Kidney (tissue), 14 donors: ENCODE data around the gene UNKL. TPM values are rescaled to one million over a fixed set of nuclear protein-coding genes. Genes with fewer than 3 reads are reported as not detected.

ENCODE experiments used
- DNase-seq, 5 donors: peaks; one replicate each; pipeline ENCODE4 v3.0.0-alpha.2; 2013 to 2020
- FAIRE-seq: peaks from 2 replicates; lab custom pipeline; 2012; peaks lifted over from hg19 to GRCh38; lab: Jason Lieb, UNC
- H3K27ac ChIP-seq, 2 donors: one replicate each; pipeline ENCODE4 v1.7.0; 2013; ENCODE audit warnings: low read depth in 2 of 2, low read length in 2 of 2, inconsistent platforms in 1 of 2
- H3K27me3 ChIP-seq: one replicate; pipeline ENCODE4 v1.7.1; 2013; ENCODE audit warnings: low read length, inconsistent platforms; ENCODE audit not compliant: control insufficient read depth, insufficient read depth
- H3K36me3 ChIP-seq, 3 donors: one replicate each; pipeline versions ENCODE4 v1.7.0 to v1.7.1; 2013; ENCODE audit warnings: low read length in 3 of 3, control low read depth in 1 of 3, inconsistent platforms in 1 of 3; ENCODE audit not compliant: insufficient read depth in 3 of 3, control insufficient read depth in 2 of 3
- H3K4me1 ChIP-seq, 3 donors: one replicate each; pipeline versions ENCODE4 v1.7.0 to v1.7.1; 2013; ENCODE audit warnings: low read length in 3 of 3, inconsistent platforms in 1 of 3, low read depth in 1 of 3; ENCODE audit not compliant: control insufficient read depth in 2 of 3, insufficient read depth in 2 of 3
- H3K4me3 ChIP-seq, 3 donors: one replicate each; pipeline versions ENCODE4 v1.7.0 to v1.8.1; 2013; ENCODE audit warnings: low read length in 3 of 3, control low read depth in 1 of 3, inconsistent platforms in 1 of 3
- H3K9ac ChIP-seq, 3 donors: one replicate each; pipeline versions ENCODE4 v1.7.0 to v1.7.1; 2013; ENCODE audit warnings: low read length in 3 of 3, control low read depth in 1 of 3, inconsistent platforms in 1 of 3
- H3K9me3 ChIP-seq, 3 donors: one replicate each; pipeline versions ENCODE4 v1.7.0 to v1.7.1; 2013; ENCODE audit warnings: low read length in 3 of 3, control low read depth in 1 of 3, inconsistent platforms in 1 of 3; ENCODE audit not compliant: control insufficient read depth in 2 of 3, insufficient read depth in 1 of 3
- CTCF ChIP-seq: IDR thresholded peaks from 3 replicates; pipeline ENCODE4 v1.5.1; 2012; ENCODE audit warnings: mild to moderate bottlenecking, moderate library complexity, borderline replicate concordance; ENCODE audit not compliant: insufficient read depth; ENCODE audit errors: extremely low read depth
- intact Hi-C: fragments of 100-400 bp; cut with DNase I; formaldehyde crosslinking; loops from one replicate; pipeline ENCODE4 v1.11.1; 2022
- polyA plus RNA-seq: library from polyadenylated mRNA; stranded (reverse); fragments of 350-450 nt; fragmentation: Illumina TruSeq; extraction: RNeasy Lipid Tissue Mini Kit (QIAGEN cat#74804); gene quantifications from one replicate; pipeline ENCODE4 v1.2.3, GENCODE V29; 2014; ENCODE audit warnings: low read depth, low replicate concordance; ENCODE audit not compliant: insufficient read depth
- total RNA-seq: library from RNA; stranded (reverse); fragmentation: NEBNext Ultra II Directional; extraction: Animal tissue kit (Norgen Biotek cat#: 25700); gene quantifications from one replicate; pipeline ENCODE4 v1.2.1, GENCODE V29; 2021
- donor health status: control.
- donor health status: control.
- donor health status: control.
- donor health status: control.
- donor health status: control.
- donor health status: DM: yes; HTN: yes; CAD: no.
- donor health status: Normal renal cell carcinoma (clear cell type).

Gene UNKL
- total and polyA plus RNA-seq, 2 donors from 2014 or later = 5.5 to 26.0 TPM

DNA sequence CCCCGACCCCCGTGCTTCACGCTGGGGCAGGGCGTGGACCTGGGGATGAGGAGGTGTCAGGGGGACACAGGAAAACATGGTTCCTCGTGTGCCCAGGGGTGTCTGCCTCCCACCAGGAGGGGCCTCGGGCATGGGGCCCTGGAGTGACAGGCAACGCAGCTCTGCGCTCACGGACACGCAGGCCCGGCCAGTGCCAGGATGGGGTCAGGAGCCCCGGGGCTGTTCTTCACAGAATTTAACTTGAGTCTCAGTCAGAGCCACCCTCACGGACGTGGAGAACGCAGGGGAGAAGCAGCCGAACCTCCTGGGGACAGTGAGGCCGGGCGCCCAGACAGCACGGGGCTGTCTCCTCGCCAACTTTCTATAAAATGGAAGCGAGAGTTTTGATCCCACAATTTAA lies 16.7 kb downstream of the UNKL start:
- Histone ChIP-seq H3K27ac (no peak overlapping the region), H3K27me3 (no peaks in the 10 kb centered on the region), H3K9me3 (no peaks in the 10 kb centered on the region), H3K4me1 (no peaks in the 10 kb centered on the region), H3K9ac (no peak overlapping the region), H3K4me3 (no peak overlapping the region), H3K36me3 (peaks cover 2 to 22% (median 10%) of the 10 kb centered on the region in 3 donors)
- no peak for FAIRE-seq
- no peak for DNase-seq
- no peak for TF ChIP-seq CTCF
- intact Hi-C loops = no loop called here

DNA sequence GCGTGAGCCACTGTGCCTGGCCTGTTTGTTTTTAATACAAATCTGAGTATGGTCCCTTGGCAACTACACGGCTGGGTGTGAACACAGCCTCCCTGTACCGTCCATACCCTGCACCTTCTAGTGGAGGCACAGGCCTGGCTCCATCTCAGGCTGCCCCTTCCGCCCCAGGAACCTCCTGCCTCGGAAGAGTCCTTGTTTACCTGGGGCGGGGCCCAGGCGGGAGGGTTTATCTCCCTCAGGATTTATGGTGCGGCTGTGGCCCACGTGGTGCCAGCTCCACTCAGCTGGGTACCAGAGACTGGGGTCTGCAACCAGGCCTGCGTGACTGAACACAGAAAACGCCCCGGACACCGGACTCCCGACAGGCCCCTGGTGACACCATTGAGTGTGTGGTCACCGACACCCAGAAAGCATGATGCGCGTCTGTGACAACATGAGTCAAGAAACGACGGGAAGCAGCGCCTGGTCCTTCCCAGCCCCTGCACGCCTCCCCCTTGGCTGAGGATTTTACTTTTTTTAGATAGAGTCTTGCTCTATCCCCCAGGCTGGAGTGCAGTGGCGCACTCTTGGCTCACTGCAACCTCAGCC lies 19.0 kb downstream of the UNKL start:
- DNase-seq = no peak
- Histone ChIP-seq H3K4me3 (no peak overlapping the region), H3K9ac (no peak overlapping the region), H3K27me3 (no peaks in the 10 kb centered on the region), H3K9me3 (no peaks in the 10 kb centered on the region), H3K27ac (no peak overlapping the region), H3K4me1 (no peaks in the 10 kb centered on the region), H3K36me3 (peaks cover 2 to 17% (median 8%) of the 10 kb centered on the region in 3 donors)
- intact Hi-C loops = no loop called here
- no peak for TF ChIP-seq CTCF
- FAIRE-seq = no peak

- intact Hi-C loops = no loop called here
- no peaks in the 10 kb centered on the region for H3K4me1 ChIP-seq
- H3K4me3 ChIP-seq = no peak overlapping the region
- no peak overlapping the region for H3K27ac ChIP-seq
- no peak overlapping the region for H3K9ac ChIP-seq
- H3K27me3 ChIP-seq = no peaks in the 10 kb centered on the region
- H3K36me3 ChIP-seq = peaks cover 2 to 21% (median 4%) of the 10 kb centered on the region in 3 donors
- no peak for TF ChIP-seq CTCF
- DNase-seq (no peak), FAIRE-seq (no peak)
- no peaks in the 10 kb centered on the region for H3K9me3 ChIP-seq
These were observed 20.0 kb downstream of the UNKL start for GRCh38 chr16:1394367-1394951.
